Measurements from ENCODE around the gene DYNC2LI1. TPM values are rescaled to one million over a fixed set of nuclear protein-coding genes. Genes with fewer than 3 reads are reported as not detected.

The DYNC2LI1 gene
- total RNA-seq, 1 donor from 2014 or later = 18.4 TPM

- Mint-ChIP-seq H3K27me3 (ENCODE audit: unreplicated experiment) (no peaks in the 10 kb centered on the region), H3K4me3 (ENCODE audit: unreplicated experiment) (no peak overlapping the region), H3K9me3 (ENCODE audit: unreplicated experiment) (no peaks in the 10 kb centered on the region), H3K4me1 (ENCODE audit: unreplicated experiment) (peaks cover 35% of the 10 kb centered on the region), H3K27ac (ENCODE audit: unreplicated experiment) (peak overlapping the region; percentile 80), H3K36me3 (ENCODE audit: unreplicated experiment) (peaks cover 32% of the 10 kb centered on the region)
- DNase-seq (ENCODE audit: extremely low spot score, unreplicated experiment) = no peak
- TF ChIP-seq CTCF (IDR thresholded peaks at IDR 0.05) = no peak
Observed at GRCh38 chr2:43790147-43790546, 16.3 kb downstream of the DYNC2LI1 start.

GRCh38 chr2:43791035-43791765 lies 17.4 kb downstream of the DYNC2LI1 start:
- peaks cover 34% of the 10 kb centered on the region for H3K36me3 Mint-ChIP-seq (ENCODE audit: unreplicated experiment)
- H3K4me1 Mint-ChIP-seq (ENCODE audit: unreplicated experiment) = peaks cover 35% of the 10 kb centered on the region
- no peak overlapping the region for H3K4me3 Mint-ChIP-seq (ENCODE audit: unreplicated experiment)
- peak overlapping the region; percentile 80 for H3K27ac Mint-ChIP-seq (ENCODE audit: unreplicated experiment)
- H3K9me3 Mint-ChIP-seq (ENCODE audit: unreplicated experiment) = no peaks in the 10 kb centered on the region
- DNase-seq (ENCODE audit: extremely low spot score, unreplicated experiment) = no peak
- no peaks in the 10 kb centered on the region for H3K27me3 Mint-ChIP-seq (ENCODE audit: unreplicated experiment)
- TF ChIP-seq CTCF (IDR thresholded peaks at IDR 0.05) = no peak

- no peak for DNase-seq (ENCODE audit: extremely low spot score, unreplicated experiment)
- Mint-ChIP-seq H3K9me3 (ENCODE audit: unreplicated experiment) (no peaks in the 10 kb centered on the region), H3K4me3 (ENCODE audit: unreplicated experiment) (no peak overlapping the region), H3K4me1 (ENCODE audit: unreplicated experiment) (peaks cover 33% of the 10 kb centered on the region), H3K27me3 (ENCODE audit: unreplicated experiment) (no peaks in the 10 kb centered on the region), H3K36me3 (ENCODE audit: unreplicated experiment) (peaks cover 32% of the 10 kb centered on the region), H3K27ac (ENCODE audit: unreplicated experiment) (no peak overlapping the region)
- TF ChIP-seq CTCF (IDR thresholded peaks at IDR 0.05) = no peak
Observed at GRCh38 chr2:43792653-43793052, 18.8 kb downstream of the DYNC2LI1 start.

- no peak for DNase-seq (ENCODE audit: extremely low spot score, unreplicated experiment)
- peaks cover 25% of the 10 kb centered on the region for H3K36me3 Mint-ChIP-seq (ENCODE audit: unreplicated experiment)
- no peak for TF ChIP-seq CTCF (IDR thresholded peaks at IDR 0.05)
- no peak overlapping the region for H3K27ac Mint-ChIP-seq (ENCODE audit: unreplicated experiment)
- no peaks in the 10 kb centered on the region for H3K27me3 Mint-ChIP-seq (ENCODE audit: unreplicated experiment)
- no peak overlapping the region for H3K4me3 Mint-ChIP-seq (ENCODE audit: unreplicated experiment)
- no peaks in the 10 kb centered on the region for H3K9me3 Mint-ChIP-seq (ENCODE audit: unreplicated experiment)
- peaks cover 22% of the 10 kb centered on the region for H3K4me1 Mint-ChIP-seq (ENCODE audit: unreplicated experiment)
Observed at GRCh38 chr2:43794956-43795355, 21.1 kb downstream of the DYNC2LI1 start.

GRCh38 chr2:43796206-43796605 lies 22.4 kb downstream of the DYNC2LI1 start:
- Mint-ChIP-seq H3K4me1 (ENCODE audit: unreplicated experiment) (peaks cover 9% of the 10 kb centered on the region), H3K9me3 (ENCODE audit: unreplicated experiment) (no peaks in the 10 kb centered on the region), H3K27ac (ENCODE audit: unreplicated experiment) (no peak overlapping the region), H3K36me3 (ENCODE audit: unreplicated experiment) (peaks cover 25% of the 10 kb centered on the region), H3K4me3 (ENCODE audit: unreplicated experiment) (no peak overlapping the region), H3K27me3 (ENCODE audit: unreplicated experiment) (no peaks in the 10 kb centered on the region)
- TF ChIP-seq CTCF (IDR thresholded peaks at IDR 0.05) = no peak
- no peak for DNase-seq (ENCODE audit: extremely low spot score, unreplicated experiment)
